ENCODE data around the gene PPARG. TPM values are rescaled to one million over a fixed set of nuclear protein-coding genes. Genes with fewer than 3 reads are reported as not detected.

The PPARG gene
- total RNA-seq, 1 experiment from 2014 or later, result 7.1 TPM

DNA sequence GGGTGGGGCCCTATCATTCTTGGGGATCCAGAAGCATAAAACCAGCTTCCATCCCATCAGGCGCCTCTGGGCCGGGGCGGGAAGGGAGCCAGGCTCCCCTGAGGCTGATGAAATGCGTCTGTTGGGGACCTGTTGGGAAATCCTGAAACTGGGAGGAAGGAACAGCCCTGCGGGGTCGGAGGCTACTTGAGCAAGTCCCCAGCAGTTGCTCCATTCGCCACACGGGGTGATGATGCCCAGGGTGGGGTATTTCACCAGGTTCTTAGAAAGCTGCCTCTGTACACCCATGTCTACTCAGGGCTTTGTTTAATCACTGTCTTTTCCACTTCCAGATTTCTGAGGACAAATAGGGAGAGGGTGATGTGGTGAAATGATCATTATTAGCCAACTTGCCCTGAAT lies 170.0 kb downstream of the PPARG start:
- no peak overlapping the region for H3K4me3 Mint-ChIP-seq (ENCODE audit: unreplicated experiment)
- BruUV-seq (replicated peaks), result no TSS peak
- H3K27ac Mint-ChIP-seq (ENCODE audit: low read depth, unreplicated experiment), result no peak overlapping the region
- CTCF ChIA-PET, result interaction anchor here (0.9 to 1.7 kb wide), 2 partner anchors 12 to 13 kb away, joined by 3 to 5 read pairs; no protein-coding TSS in a partner anchor
- H3K9me3 Mint-ChIP-seq (ENCODE audit: unreplicated experiment), result no peaks in the 10 kb centered on the region
- POLR2A ChIA-PET, result interaction anchor here (0.7 to 0.8 kb wide), 2 partner anchors 17 to 106 kb away, joined by 3 to 4 read pairs; no protein-coding TSS in a partner anchor
- peak; percentile 64 for DNase-seq (ENCODE audit: unreplicated experiment)
- intact Hi-C loops (cut with micrococcal nuclease), result no loop called here
- TF ChIP-seq, protein P1, sequence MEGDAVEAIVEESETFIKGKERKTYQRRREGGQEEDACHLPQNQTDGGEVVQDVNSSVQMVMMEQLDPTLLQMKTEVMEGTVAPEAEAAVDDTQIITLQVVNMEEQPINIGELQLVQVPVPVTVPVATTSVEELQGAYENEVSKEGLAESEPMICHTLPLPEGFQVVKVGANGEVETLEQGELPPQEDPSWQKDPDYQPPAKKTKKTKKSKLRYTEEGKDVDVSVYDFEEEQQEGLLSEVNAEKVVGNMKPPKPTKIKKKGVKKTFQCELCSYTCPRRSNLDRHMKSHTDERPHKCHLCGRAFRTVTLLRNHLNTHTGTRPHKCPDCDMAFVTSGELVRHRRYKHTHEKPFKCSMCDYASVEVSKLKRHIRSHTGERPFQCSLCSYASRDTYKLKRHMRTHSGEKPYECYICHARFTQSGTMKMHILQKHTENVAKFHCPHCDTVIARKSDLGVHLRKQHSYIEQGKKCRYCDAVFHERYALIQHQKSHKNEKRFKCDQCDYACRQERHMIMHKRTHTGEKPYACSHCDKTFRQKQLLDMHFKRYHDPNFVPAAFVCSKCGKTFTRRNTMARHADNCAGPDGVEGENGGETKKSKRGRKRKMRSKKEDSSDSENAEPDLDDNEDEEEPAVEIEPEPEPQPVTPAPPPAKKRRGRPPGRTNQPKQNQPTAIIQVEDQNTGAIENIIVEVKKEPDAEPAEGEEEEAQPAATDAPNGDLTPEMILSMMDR (IDR thresholded peaks at IDR 0.05; ENCODE audit: unreplicated experiment), result no peak
- no peaks in the 10 kb centered on the region for H3K36me3 Mint-ChIP-seq (ENCODE audit: insufficient read depth, unreplicated experiment)
- H3K27me3 Mint-ChIP-seq (ENCODE audit: insufficient read depth, unreplicated experiment), result no peaks in the 10 kb centered on the region
- no peaks in the 10 kb centered on the region for H3K4me1 Mint-ChIP-seq (ENCODE audit: insufficient read depth, unreplicated experiment)

GRCh38 chr3:12460127-12460526 lies 171.3 kb downstream of the PPARG start:
- TF ChIP-seq, protein P1 (IDR thresholded peaks at IDR 0.05; ENCODE audit: unreplicated experiment), result no peak
- intact Hi-C loops (cut with micrococcal nuclease), result no loop called here
- Mint-ChIP-seq H3K4me1 (ENCODE audit: insufficient read depth, unreplicated experiment) (no peaks in the 10 kb centered on the region), H3K4me3 (ENCODE audit: unreplicated experiment) (no peak overlapping the region), H3K27ac (ENCODE audit: low read depth, unreplicated experiment) (no peak overlapping the region), H3K9me3 (ENCODE audit: unreplicated experiment) (no peaks in the 10 kb centered on the region), H3K27me3 (ENCODE audit: insufficient read depth, unreplicated experiment) (no peaks in the 10 kb centered on the region), H3K36me3 (ENCODE audit: insufficient read depth, unreplicated experiment) (no peaks in the 10 kb centered on the region)
- CTCF ChIA-PET, result interaction anchor here (0.8 to 1.0 kb wide), 2 partner anchors 240 to 325 kb away, joined by 4 to 5 read pairs; no protein-coding TSS in a partner anchor
- no peak for DNase-seq (ENCODE audit: unreplicated experiment)
- POLR2A ChIA-PET, result interaction anchor here (1.2 kb wide), 1 partner anchor 16 kb away, joined by 3 read pairs; no protein-coding TSS in a partner anchor
- BruUV-seq (replicated peaks), result no TSS peak

- Mint-ChIP-seq H3K4me3 (ENCODE audit: unreplicated experiment) (no peak overlapping the region), H3K4me1 (ENCODE audit: insufficient read depth, unreplicated experiment) (no peaks in the 10 kb centered on the region), H3K27ac (ENCODE audit: low read depth, unreplicated experiment) (no peak overlapping the region), H3K27me3 (ENCODE audit: insufficient read depth, unreplicated experiment) (no peaks in the 10 kb centered on the region), H3K36me3 (ENCODE audit: insufficient read depth, unreplicated experiment) (no peaks in the 10 kb centered on the region), H3K9me3 (ENCODE audit: unreplicated experiment) (no peaks in the 10 kb centered on the region)
- CTCF ChIA-PET, result interaction anchor here (0.8 to 1.0 kb wide), 2 partner anchors 241 to 327 kb away, joined by 4 to 5 read pairs; no protein-coding TSS in a partner anchor
- intact Hi-C loops (cut with micrococcal nuclease), result no loop called here
- TF ChIP-seq, protein P1 (IDR thresholded peaks at IDR 0.05; ENCODE audit: unreplicated experiment), result no peak
- POLR2A ChIA-PET, result interaction anchor here (1.2 kb wide), 1 partner anchor 15 kb away, joined by 3 read pairs; no protein-coding TSS in a partner anchor
- BruUV-seq (replicated peaks), result no TSS peak
- no peak for DNase-seq (ENCODE audit: unreplicated experiment)
Measured at GRCh38 chr3:12461097-12461649, 172.3 kb downstream of the PPARG start.

GRCh38 chr3:12462159-12462947 lies 173.5 kb downstream of the PPARG start:
- POLR2A ChIA-PET, result no interaction called here
- no TSS peak for BruUV-seq (replicated peaks)
- TF ChIP-seq, protein P1 (IDR thresholded peaks at IDR 0.05; ENCODE audit: unreplicated experiment), result no peak
- Mint-ChIP-seq H3K4me1 (ENCODE audit: insufficient read depth, unreplicated experiment) (no peaks in the 10 kb centered on the region), H3K36me3 (ENCODE audit: insufficient read depth, unreplicated experiment) (no peaks in the 10 kb centered on the region), H3K27me3 (ENCODE audit: insufficient read depth, unreplicated experiment) (no peaks in the 10 kb centered on the region), H3K27ac (ENCODE audit: low read depth, unreplicated experiment) (no peak overlapping the region), H3K9me3 (ENCODE audit: unreplicated experiment) (no peaks in the 10 kb centered on the region), H3K4me3 (ENCODE audit: unreplicated experiment) (no peak overlapping the region)
- DNase-seq (ENCODE audit: unreplicated experiment), result no peak
- CTCF ChIA-PET, result interaction anchor here (1.1 kb wide), 1 partner anchor 9 kb away, joined by 6 read pairs; no protein-coding TSS in a partner anchor
- intact Hi-C loops (cut with micrococcal nuclease), result no loop called here

Measured in MCF 10A (cell line).